GM23338 (cell line): ENCODE data around the gene TMEM175. TPM values are rescaled to one million over a fixed set of nuclear protein-coding genes. Genes with fewer than 3 reads are reported as not detected.

Experiments used
- ATAC-seq: fragments of 200-7000 bp; cut with Tn5 transposase; 3 replicates; pipeline ENCODE4 v1.9.1; 2020
- DNase-seq: peaks from one replicate; pipeline ENCODE4 v3.0.0-alpha.2; 2015; ENCODE audit warnings: low spot score
- H2AFZ ChIP-seq: fragments of 200-600 bp; sonication (generic); 2 replicates; pipeline ENCODE4 v1.8.0; 2016; ENCODE audit warnings: antibody characterized with exemption, mild to moderate bottlenecking, moderate library complexity
- H3F3A ChIP-seq: fragments of 200-600 bp; sonication (generic); replicated peaks from 2 replicates; pipeline ENCODE4 v1.8.0; 2017; ENCODE audit warnings: antibody characterized with exemption, mixed run types, low read depth
- H3K27ac ChIP-seq: fragments of 200-600 bp; sonication (generic); 2 replicates; pipeline ENCODE4 v1.6.1; 2016; ENCODE audit warnings: low read depth
- H3K27me3 ChIP-seq: fragments of 200-600 bp; sonication (generic); 2 replicates; pipeline ENCODE4 v1.8.0; 2016; ENCODE audit warnings: mild to moderate bottlenecking, mixed run types, moderate library complexity; ENCODE audit not compliant: insufficient read depth
- H3K36me3 ChIP-seq: fragments of 200-600 bp; sonication (generic); 2 replicates; pipeline ENCODE4 v1.8.0; 2016; ENCODE audit warnings: mild to moderate bottlenecking; ENCODE audit not compliant: insufficient read depth
- H3K4me1 ChIP-seq: fragments of 200-600 bp; sonication (generic); 2 replicates; pipeline ENCODE4 v1.8.0; 2016; ENCODE audit warnings: mild to moderate bottlenecking, moderate library complexity; ENCODE audit not compliant: insufficient read depth
- H3K4me2 ChIP-seq: fragments of 200-600 bp; sonication (generic); 2 replicates; pipeline ENCODE4 v1.7.1; 2017; ENCODE audit warnings: mixed run types
- H3K4me3 ChIP-seq: fragments of 200-600 bp; sonication (generic); 2 replicates; pipeline ENCODE4 v1.6.1; 2016; ENCODE audit warnings: mixed run types
- H3K79me2 ChIP-seq: fragments of 200-600 bp; sonication (generic); replicated peaks from 2 replicates; pipeline ENCODE4 v1.8.0; 2017; ENCODE audit warnings: mild to moderate bottlenecking; ENCODE audit not compliant: insufficient read depth
- H3K9me2 ChIP-seq: fragments of 200-600 bp; sonication (generic); 2 replicates; pipeline ENCODE4 v1.8.0; 2017; ENCODE audit not compliant: insufficient read depth
- H4K20me1 ChIP-seq: fragments of 200-600 bp; sonication (generic); replicated peaks from 2 replicates; pipeline ENCODE4 v1.8.0; 2017; ENCODE audit warnings: mild to moderate bottlenecking; ENCODE audit not compliant: insufficient read depth
- H3K27ac Mint-ChIP-seq: 2 replicates; pipeline ENCODE4 v1.8.0; 2020; ENCODE audit warnings: inconsistent platforms, mild to moderate bottlenecking, moderate library complexity, mixed read lengths
- H3K27me3 Mint-ChIP-seq: 3 replicates; pipeline ENCODE4 v1.8.0; 2022; ENCODE audit warnings: low read depth, mild to moderate bottlenecking, moderate library complexity, mixed read lengths, inconsistent platforms; ENCODE audit not compliant: insufficient read depth, poor library complexity
- H3K36me3 Mint-ChIP-seq: 3 replicates; pipeline ENCODE4 v1.8.0; 2021; ENCODE audit warnings: low read depth, mild to moderate bottlenecking, inconsistent platforms, moderate library complexity, mixed read lengths
- H3K4me1 Mint-ChIP-seq: 3 replicates; pipeline ENCODE4 v1.8.0; 2020; ENCODE audit warnings: mild to moderate bottlenecking, inconsistent platforms, mixed read lengths
- H3K4me3 Mint-ChIP-seq: 3 replicates; pipeline ENCODE4 v1.8.0; 2021; ENCODE audit warnings: moderate library complexity, mild to moderate bottlenecking, inconsistent platforms, mixed read lengths
- H3K9me3 Mint-ChIP-seq: 3 replicates; pipeline ENCODE4 v1.8.0; 2020; ENCODE audit warnings: moderate library complexity, mild to moderate bottlenecking, inconsistent platforms, mixed read lengths
- CREB1 ChIP-seq: fragments of 250-450 bp; sonication (Bioruptor Pico); IDR thresholded peaks from 2 replicates; pipeline ENCODE4 v1.5.0; 2020; ENCODE audit warnings: low read depth, mild to moderate bottlenecking, moderate library complexity
- CTCF ChIP-seq, 2 experiments: fragments of 200-600 bp in 1 of 2; sonication (generic) in 1 of 2; conservative IDR thresholded peaks; 2 replicates each; pipeline versions ENCODE4 v1.5.1 to v1.6.1; 2016 to 2017; ENCODE audit warnings: antibody characterized with exemption in 2 of 2, low read depth in 2 of 2, mild to moderate bottlenecking in 2 of 2, moderate library complexity in 1 of 2
- ETS1 ChIP-seq: IDR thresholded peaks from 2 replicates; pipeline ENCODE4 v1.6.1; 2016; ENCODE audit warnings: antibody characterized with exemption
- EZH2 ChIP-seq: fragments of 200-600 bp; sonication (generic); IDR thresholded peaks from one replicate; pipeline ENCODE4 v1.8.0; 2017; ENCODE audit warnings: antibody characterized with exemption, mild to moderate bottlenecking, low read depth; ENCODE audit not compliant: unreplicated experiment
- EZH2phosphoT487 ChIP-seq: fragments of 200-600 bp; sonication (generic); IDR thresholded peaks from one replicate; pipeline ENCODE4 v1.8.1; 2018; ENCODE audit warnings: antibody characterized with exemption; ENCODE audit not compliant: unreplicated experiment
- JUNB ChIP-seq: IDR thresholded peaks from one replicate; pipeline ENCODE4 v1.6.1; 2016; ENCODE audit warnings: antibody characterized with exemption; ENCODE audit not compliant: unreplicated experiment
- POLR2AphosphoS5 ChIP-seq: IDR thresholded peaks from 2 replicates; pipeline ENCODE4 v1.6.1; 2016; ENCODE audit warnings: antibody characterized with exemption, low read depth
- REST ChIP-seq: IDR thresholded peaks from one replicate; pipeline ENCODE4 v1.6.1; 2018; ENCODE audit warnings: antibody characterized with exemption; ENCODE audit not compliant: unreplicated experiment
- STAT1 ChIP-seq: IDR thresholded peaks from one replicate; pipeline ENCODE4 v1.6.1; 2016; ENCODE audit warnings: antibody characterized with exemption; ENCODE audit not compliant: unreplicated experiment
- ZNF114 ChIP-seq: fragments of 250-450 bp; sonication (Bioruptor Pico); IDR thresholded peaks from 2 replicates; pipeline ENCODE4 v1.5.0; 2020; ENCODE audit warnings: mild to moderate bottlenecking, moderate library complexity
- ZNF331 ChIP-seq: fragments of 250-450 bp; sonication (Bioruptor Pico); IDR thresholded peaks from 2 replicates; pipeline ENCODE4 v1.5.0; 2020; ENCODE audit warnings: low read depth, mild to moderate bottlenecking, moderate library complexity
- ZNF462 ChIP-seq: fragments of 250-450 bp; sonication (Bioruptor Pico); IDR thresholded peaks from 2 replicates; pipeline ENCODE4 v1.5.0; 2020; ENCODE audit warnings: mild to moderate bottlenecking, moderate library complexity
- polyA plus RNA-seq: library from polyadenylated mRNA; unstranded; fragments of >200 nt; fragmentation: Nextera tagmentation; extraction: Ambion mirVana; gene quantifications from 2 replicates; pipeline ENCODE4 v1.2.1, GENCODE V29; 2016
- total RNA-seq: library from RNA; depleted of rRNA; stranded (reverse); fragments of >200 nt; shearing (Covaris generic); gene quantifications from 2 replicates; pipeline ENCODE4 v1.2.3, GENCODE V29; 2014

The TMEM175 gene
- total and polyA plus RNA-seq, 2 experiments from 2014 or later, result 8.0 to 11.4 TPM

- H3K27me3 ChIP-seq, result no peaks in the 10 kb centered on the region
- no peaks in the 10 kb centered on the region for H3F3A ChIP-seq
- ATAC-seq, result no peak
- no peaks in the 10 kb centered on the region for H3K79me2 ChIP-seq
- no peaks in the 10 kb centered on the region for H4K20me1 ChIP-seq
- H3K4me3 ChIP-seq, result no peak overlapping the region
- no peaks in the 10 kb centered on the region for H3K9me2 ChIP-seq
- H3K9me3 Mint-ChIP-seq, result no peaks in the 10 kb centered on the region
- H3K4me1 Mint-ChIP-seq, result peaks cover 17% of the 10 kb centered on the region
- H3K4me1 ChIP-seq, result 0 out of 2 replicates have a peak, but pooled peaks cover 4% of the 10 kb centered on the region
- TF ChIP-seq ZNF114 (CRISPR knock-in tag) (no peak), ZNF462 (CRISPR knock-in tag) (no peak), STAT1 (no peak), REST (no peak), EZH2phosphoT487 (no peak), POLR2AphosphoS5 (no peak), ZNF331 (CRISPR knock-in tag) (no peak), CREB1 (CRISPR knock-in tag) (no peak), CTCF (conservative IDR thresholded peaks at IDR 0.05; ENCODE audit: low read depth in 2 of 2) (no peak), EZH2 (no peak), ETS1 (no peak), JUNB (no peak)
- H3K27me3 Mint-ChIP-seq, result peaks cover 12% of the 10 kb centered on the region
- H3K4me2 ChIP-seq, result no peak overlapping the region
- no peak for DNase-seq
- H3K36me3 Mint-ChIP-seq, result no peaks in the 10 kb centered on the region
- no peaks in the 10 kb centered on the region for H3K36me3 ChIP-seq
- no peak overlapping the region for H3K27ac ChIP-seq
- peak overlapping the region; percentile 64; the same call in 1 of the 2 replicates for H3K27ac Mint-ChIP-seq
- no peak overlapping the region for H2AFZ ChIP-seq
- H3K4me3 Mint-ChIP-seq, result no peak overlapping the region
Observed at GRCh38 chr4:948936-949300, 16.7 kb downstream of the TMEM175 start.
